CD4-positive, alpha-beta memory T cell (primary cell): ENCODE results near the gene CHRNB1. TPM values are rescaled to one million over a fixed set of nuclear protein-coding genes. Genes with fewer than 3 reads are reported as not detected.

ENCODE experiments used
- CTCF ChIA-PET: fragments of 350-600 bp; sonication (Branson Sonifier 250); formaldehyde crosslinking; loops from one replicate; lab custom pipeline; 2021; ENCODE audit warnings: inconsistent platforms; ENCODE audit not compliant: partially characterized antibody; lab: Charles Lee
- POLR2A ChIA-PET: fragments of 350-600 bp; sonication (Branson Sonifier 250); formaldehyde crosslinking; loops from one replicate; lab custom pipeline; 2021; ENCODE audit not compliant: partially characterized antibody; lab: Charles Lee
- DNase-seq, 5 donors: peaks; one replicate each; pipeline versions ENCODE4 v3.0.0 to v3.0.0-alpha.2; 2020 to 2022; ENCODE audit warnings: mixed read lengths in 1 of 5
- H3K27ac ChIP-seq: one replicate; pipeline ENCODE4 v1.7.0; 2013; ENCODE audit warnings: low read depth, low read length
- H3K27me3 ChIP-seq: 2 replicates; pipeline ENCODE4 v1.7.0; 2013; ENCODE audit warnings: mild to moderate bottlenecking, low read length, moderate library complexity; ENCODE audit not compliant: insufficient read depth
- H3K36me3 ChIP-seq: 2 replicates; pipeline ENCODE4 v1.7.0; 2013; ENCODE audit warnings: mild to moderate bottlenecking, low read length, moderate library complexity; ENCODE audit not compliant: insufficient read depth
- H3K4me1 ChIP-seq: 2 replicates; pipeline ENCODE4 v1.7.0; 2013; ENCODE audit warnings: mild to moderate bottlenecking, low read length, moderate library complexity; ENCODE audit not compliant: insufficient read depth
- H3K4me3 ChIP-seq, 2 donors: one replicate each; pipeline ENCODE4 v1.7.0; 2013; ENCODE audit warnings: low read length in 2 of 2, mild to moderate bottlenecking in 1 of 2
- H3K9me3 ChIP-seq, 2 donors: one replicate each; pipeline ENCODE4 v1.7.0; 2013; ENCODE audit warnings: low read length in 2 of 2, control low read depth in 1 of 2; ENCODE audit not compliant: control insufficient read depth in 1 of 2
- H3K27ac Mint-ChIP-seq, 7 donors: one replicate each; pipeline ENCODE4 v1.8.0; 2020 to 2021; ENCODE audit warnings: mixed read lengths in 7 of 7, mild to moderate bottlenecking in 6 of 7, inconsistent platforms in 3 of 7, moderate library complexity in 3 of 7
- H3K27me3 Mint-ChIP-seq, 2 donors: one replicate each; pipeline ENCODE4 v1.8.0; 2020 to 2021; ENCODE audit warnings: mixed read lengths in 2 of 2
- H3K36me3 Mint-ChIP-seq, 2 donors: one replicate each; pipeline ENCODE4 v1.8.0; 2020 to 2021; ENCODE audit warnings: mixed read lengths in 2 of 2, inconsistent platforms in 1 of 2, mild to moderate bottlenecking in 1 of 2
- H3K4me1 Mint-ChIP-seq, 4 donors: one replicate each; pipeline ENCODE4 v1.8.0; 2020 to 2021; ENCODE audit warnings: mixed read lengths in 4 of 4, mild to moderate bottlenecking in 1 of 4
- H3K4me3 Mint-ChIP-seq, 8 donors: one replicate each; pipeline ENCODE4 v1.8.0; 2020 to 2021; ENCODE audit warnings: mixed read lengths in 8 of 8, mild to moderate bottlenecking in 7 of 8, moderate library complexity in 6 of 8, inconsistent platforms in 3 of 8
- H3K9me3 Mint-ChIP-seq, 8 donors: one replicate each; pipeline ENCODE4 v1.8.0; 2020 to 2021; ENCODE audit warnings: mixed read lengths in 8 of 8, mild to moderate bottlenecking in 5 of 8, inconsistent platforms in 3 of 8, moderate library complexity in 1 of 8
- intact Hi-C: fragments of 100-400 bp; cut with micrococcal nuclease; formaldehyde crosslinking; loops from one replicate; pipeline ENCODE4 v1.15.1; 2023
- polyA plus RNA-seq, 2 donors: library from polyadenylated mRNA; unstranded; fragments of 300-500 nt; fragmentation: Illumina TruSeq; gene quantifications; one replicate each; pipeline ENCODE4 v1.2.3, GENCODE V29; 2021
- total RNA-seq, 2 experiments: library from RNA; stranded (reverse); gene quantifications; one replicate each; pipeline ENCODE4 v1.2.3, GENCODE V29; 2021

Gene CHRNB1
- total and polyA plus RNA-seq, 4 experiments from 2014 or later = 9.1 to 29.2 (median 16.8) TPM

- H3K4me1 Mint-ChIP-seq = peaks cover 61 to 90% (median 71%) of the 10 kb centered on the region in 4 donors
- peaks cover 11 to 47% of the 10 kb centered on the region in 2 donors for H3K36me3 Mint-ChIP-seq
- H3K27ac Mint-ChIP-seq = peak overlapping the region in 2 of 7 donors; percentile 37 to 54
- H3K36me3 ChIP-seq = peaks cover 15% of the 10 kb centered on the region
- ChIA-PET POLR2A (interaction anchor here (0.9 to 1.6 kb wide), 4 partner anchors 11 to 57 kb away, joined by 3 to 6 read pairs (median 4); partner anchors contain the start of gene ZBTB4), CTCF (interaction anchor here (1.1 to 2.7 kb wide), 4 partner anchors 52 to 134 kb away, joined by 3 to 12 read pairs (median 3); partner anchors contain the start of gene FXR2)
- H3K27ac ChIP-seq = no peak overlapping the region
- intact Hi-C loops = no loop called here
- peaks cover 75% of the 10 kb centered on the region for H3K4me1 ChIP-seq
- peaks cover 0 to 5% (median 0%) of the 10 kb centered on the region in 8 donors for H3K9me3 Mint-ChIP-seq
- H3K4me3 Mint-ChIP-seq = peak overlapping the region in 2 of 8 donors; percentile 29 to 52
- no peak for DNase-seq
- no peaks in the 10 kb centered on the region for H3K9me3 ChIP-seq
- H3K27me3 ChIP-seq = no peaks in the 10 kb centered on the region
- H3K27me3 Mint-ChIP-seq = no peaks in the 10 kb centered on the region
- no peak overlapping the region for H3K4me3 ChIP-seq
These were observed 45.3 kb downstream of the CHRNB1 start for GRCh38 chr17:7490144-7490543.

DNA sequence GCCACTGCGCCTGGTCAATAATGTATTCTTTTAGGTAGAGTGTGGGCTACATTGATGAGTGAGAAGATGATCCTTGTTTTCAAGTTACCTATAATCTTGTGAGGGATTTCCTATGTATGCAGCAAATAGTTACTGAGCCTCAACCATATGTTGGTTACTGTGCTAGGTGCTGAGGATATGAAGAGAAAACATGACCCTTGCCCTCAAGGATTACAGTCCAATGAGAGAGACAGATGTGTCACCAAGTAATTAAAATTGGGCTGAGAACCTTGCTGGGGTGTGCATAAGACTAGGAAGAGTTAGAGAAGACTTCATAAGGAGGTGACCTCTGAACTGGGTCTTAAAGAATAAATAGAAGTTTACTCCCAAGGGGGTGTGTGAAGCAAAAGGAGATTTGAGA lies 46.7 kb downstream of the CHRNB1 start:
- no peak for DNase-seq
- no peaks in the 10 kb centered on the region for H3K9me3 ChIP-seq
- Mint-ChIP-seq H3K9me3 (peaks cover 0 to 4% (median 0%) of the 10 kb centered on the region in 8 donors), H3K4me3 (peak overlapping the region in 2 of 8 donors; percentile 0 to 3), H3K27ac (peak overlapping the region in 6 of 7 donors; percentile 19 to 39 (median 34)), H3K36me3 (peaks cover 25 to 56% of the 10 kb centered on the region in 2 donors), H3K27me3 (no peaks in the 10 kb centered on the region), H3K4me1 (peaks cover 50 to 81% (median 62%) of the 10 kb centered on the region in 4 donors)
- H3K27ac ChIP-seq = no peak overlapping the region
- no peaks in the 10 kb centered on the region for H3K27me3 ChIP-seq
- H3K36me3 ChIP-seq = peaks cover 26% of the 10 kb centered on the region
- ChIA-PET POLR2A (interaction anchor here (1.4 kb wide), 1 partner anchor 13 kb away, joined by 4 read pairs; the partner anchor contains the start of gene ZBTB4), CTCF (interaction anchor here (1.0 to 2.7 kb wide), 4 partner anchors 11 to 69 kb away, joined by 3 to 12 read pairs (median 4); no protein-coding TSS in a partner anchor)
- peaks cover 64% of the 10 kb centered on the region for H3K4me1 ChIP-seq
- no peak overlapping the region for H3K4me3 ChIP-seq
- intact Hi-C loops = no loop called here

DNA sequence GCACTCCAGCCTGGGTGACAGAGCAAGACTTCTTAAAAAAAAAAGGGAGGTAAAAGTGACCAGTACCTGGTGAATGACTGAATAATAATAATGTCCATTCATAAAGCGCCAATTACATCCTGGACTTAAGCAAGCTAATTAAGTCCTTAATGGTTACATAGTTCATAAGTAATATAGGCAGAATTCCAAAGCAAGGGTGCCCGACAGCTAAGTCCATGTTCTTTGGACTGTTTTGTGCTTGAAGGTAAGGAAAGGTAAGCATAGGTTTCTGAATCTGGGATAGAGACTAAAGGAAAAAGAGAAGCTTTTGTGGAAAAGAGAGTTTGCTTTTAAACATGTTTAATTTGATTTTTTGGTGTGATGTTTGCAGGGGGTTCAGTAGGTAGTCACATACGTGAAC lies 49.1 kb downstream of the CHRNB1 start:
- ChIA-PET CTCF (interaction anchor here (1.4 to 2.1 kb wide), 2 partner anchors 20 to 57 kb away, joined by 7 read pairs; no protein-coding TSS in a partner anchor), POLR2A (interaction anchor here (0.6 to 1.8 kb wide), 4 partner anchors 11 to 350 kb away, joined by 3 to 4 read pairs (median 3); no protein-coding TSS in a partner anchor)
- Histone ChIP-seq H3K36me3 (peaks cover 50% of the 10 kb centered on the region), H3K9me3 (no peaks in the 10 kb centered on the region), H3K27ac (no peak overlapping the region), H3K4me3 (no peak overlapping the region), H3K27me3 (no peaks in the 10 kb centered on the region), H3K4me1 (peaks cover 41% of the 10 kb centered on the region)
- no peak overlapping the region for H3K4me3 Mint-ChIP-seq
- peaks cover 43 to 69% of the 10 kb centered on the region in 2 donors for H3K36me3 Mint-ChIP-seq
- intact Hi-C loops = no loop called here
- H3K9me3 Mint-ChIP-seq = peaks cover 0 to 4% (median 0%) of the 10 kb centered on the region in 8 donors
- no peak for DNase-seq
- no peaks in the 10 kb centered on the region for H3K27me3 Mint-ChIP-seq
- H3K27ac Mint-ChIP-seq = peak overlapping the region in 5 of 7 donors; percentile 48 to 81 (median 60)
- peaks cover 38 to 58% (median 48%) of the 10 kb centered on the region in 4 donors for H3K4me1 Mint-ChIP-seq

DNA sequence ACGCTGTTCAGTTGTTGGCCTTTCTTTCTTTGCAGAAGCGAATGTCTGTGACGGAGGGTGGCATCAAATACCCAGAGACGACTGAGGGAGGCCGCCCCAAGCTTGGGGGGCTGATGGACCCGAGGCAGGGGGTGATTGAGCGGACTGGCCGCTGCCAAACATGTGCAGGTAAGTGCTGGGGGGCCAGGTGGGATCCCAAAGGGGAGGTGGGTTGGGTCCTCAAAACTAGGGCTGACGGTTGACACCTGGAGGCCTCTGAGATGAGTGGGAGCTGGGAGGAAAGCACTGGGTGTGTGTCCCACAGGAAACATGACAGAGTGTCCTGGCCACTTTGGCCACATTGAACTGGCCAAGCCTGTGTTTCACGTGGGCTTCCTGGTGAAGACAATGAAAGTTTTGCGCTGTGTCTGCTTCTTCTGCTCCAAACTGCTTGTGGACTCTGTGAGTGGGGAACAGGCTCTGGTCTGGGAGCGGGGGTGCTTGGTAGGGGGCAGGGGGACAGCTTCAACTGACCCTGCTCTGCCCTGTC lies 51.1 kb downstream of the CHRNB1 start:
- H3K27ac Mint-ChIP-seq = peak overlapping the region in 3 of 7 donors; percentile 36 to 85 (median 70)

GRCh38 chr17:7496470-7497183 lies 51.8 kb downstream of the CHRNB1 start:
- H3K9me3 Mint-ChIP-seq = peaks cover 0 to 5% (median 0%) of the 10 kb centered on the region in 8 donors
- no peaks in the 10 kb centered on the region for H3K9me3 ChIP-seq
- H3K4me3 ChIP-seq = no peak overlapping the region
- peak overlapping the region in 4 of 7 donors; percentile 36 to 70 (median 49) for H3K27ac Mint-ChIP-seq
- POLR2A ChIA-PET = interaction anchor here (1.2 to 4.9 kb wide), 3 partner anchors 9 to 17 kb away, joined by 3 to 22 read pairs (median 8); partner anchors contain the start of genes POLR2A and ZBTB4
- H3K36me3 Mint-ChIP-seq = peaks cover 61 to 76% of the 10 kb centered on the region in 2 donors
- H3K27ac ChIP-seq = no peak overlapping the region
- peaks cover 68% of the 10 kb centered on the region for H3K36me3 ChIP-seq
- DNase-seq = no peak
- CTCF ChIA-PET = interaction anchor here (1.3 to 2.3 kb wide), 3 partner anchors 8 to 25 kb away, joined by 3 to 8 read pairs (median 4); no protein-coding TSS in a partner anchor
- H3K4me1 ChIP-seq = peaks cover 17% of the 10 kb centered on the region
- no peaks in the 10 kb centered on the region for H3K27me3 ChIP-seq
- peaks cover 22 to 32% (median 26%) of the 10 kb centered on the region in 4 donors for H3K4me1 Mint-ChIP-seq
- H3K4me3 Mint-ChIP-seq = no peak overlapping the region
- intact Hi-C loops = no loop called here
- H3K27me3 Mint-ChIP-seq = no peaks in the 10 kb centered on the region

More for the DNA sequence above, 51.1 kb downstream of the CHRNB1 start:
- ChIA-PET CTCF (interaction anchor here (0.5 to 1.2 kb wide), 2 partner anchors 36 to 140 kb away, joined by 3 read pairs; no protein-coding TSS in a partner anchor), POLR2A (interaction anchor here (1.5 to 4.9 kb wide), 2 partner anchors 11 to 51 kb away, joined by 3 to 22 read pairs; partner anchors contain the start of genes CHRNB1 and POLR2A)
- H3K4me1 Mint-ChIP-seq = peaks cover 23 to 37% (median 30%) of the 10 kb centered on the region in 4 donors
- peaks cover 62% of the 10 kb centered on the region for H3K36me3 ChIP-seq
- no peak overlapping the region for H3K4me3 ChIP-seq
- H3K36me3 Mint-ChIP-seq = peaks cover 56 to 73% of the 10 kb centered on the region in 2 donors
- H3K4me1 ChIP-seq = peaks cover 23% of the 10 kb centered on the region
- intact Hi-C loops = no loop called here
- no peaks in the 10 kb centered on the region for H3K27me3 Mint-ChIP-seq
- DNase-seq = no peak
- H3K4me3 Mint-ChIP-seq = no peak overlapping the region
- no peaks in the 10 kb centered on the region for H3K27me3 ChIP-seq
- no peak overlapping the region for H3K27ac ChIP-seq
- no peaks in the 10 kb centered on the region for H3K9me3 ChIP-seq
- peaks cover 0 to 4% (median 0%) of the 10 kb centered on the region in 8 donors for H3K9me3 Mint-ChIP-seq

- Histone ChIP-seq H3K4me1 (peaks cover 11% of the 10 kb centered on the region), H3K4me3 (no peak overlapping the region), H3K9me3 (no peaks in the 10 kb centered on the region), H3K36me3 (peaks cover 74% of the 10 kb centered on the region), H3K27me3 (no peaks in the 10 kb centered on the region), H3K27ac (no peak overlapping the region)
- Mint-ChIP-seq H3K4me1 (peaks cover 18 to 26% (median 21%) of the 10 kb centered on the region in 4 donors), H3K4me3 (no peak overlapping the region), H3K36me3 (peaks cover 62 to 79% of the 10 kb centered on the region in 2 donors), H3K27ac (peak overlapping the region in 2 of 7 donors; percentile 30 to 70), H3K27me3 (no peaks in the 10 kb centered on the region), H3K9me3 (peaks cover 0 to 5% (median 0%) of the 10 kb centered on the region in 8 donors)
- CTCF ChIA-PET = interaction anchor here (1.3 to 2.3 kb wide), 3 partner anchors 9 to 25 kb away, joined by 3 to 8 read pairs (median 4); no protein-coding TSS in a partner anchor
- POLR2A ChIA-PET = interaction anchor here (1.2 to 4.9 kb wide), 3 partner anchors 9 to 18 kb away, joined by 3 to 22 read pairs (median 8); partner anchors contain the start of genes POLR2A and ZBTB4
- intact Hi-C loops = no loop called here
- no peak for DNase-seq
These were observed 52.4 kb downstream of the CHRNB1 start for GRCh38 chr17:7497228-7497627.
